Stimulated activated CD8-positive, alpha-beta memory T cell treated with anti-CD3 and anti-CD28 coated beads, Interleukin-4, amount 100 ng/mL, for 4 hours (primary cell): ENCODE measurements around the gene WDR70.
"Not testable (repeated sequence)": the region's sequence is repeated elsewhere in the genome, so short reads cannot be mapped to it uniquely, and the experiment has no call there.

Experiments
- DNase-seq, 2 donors: peaks; one replicate each; pipeline ENCODE4 v3.0.0-alpha.2; 2020; ENCODE audit warnings: low read depth in 2 of 2, low spot score in 1 of 2

WDR70 gene

DNA sequence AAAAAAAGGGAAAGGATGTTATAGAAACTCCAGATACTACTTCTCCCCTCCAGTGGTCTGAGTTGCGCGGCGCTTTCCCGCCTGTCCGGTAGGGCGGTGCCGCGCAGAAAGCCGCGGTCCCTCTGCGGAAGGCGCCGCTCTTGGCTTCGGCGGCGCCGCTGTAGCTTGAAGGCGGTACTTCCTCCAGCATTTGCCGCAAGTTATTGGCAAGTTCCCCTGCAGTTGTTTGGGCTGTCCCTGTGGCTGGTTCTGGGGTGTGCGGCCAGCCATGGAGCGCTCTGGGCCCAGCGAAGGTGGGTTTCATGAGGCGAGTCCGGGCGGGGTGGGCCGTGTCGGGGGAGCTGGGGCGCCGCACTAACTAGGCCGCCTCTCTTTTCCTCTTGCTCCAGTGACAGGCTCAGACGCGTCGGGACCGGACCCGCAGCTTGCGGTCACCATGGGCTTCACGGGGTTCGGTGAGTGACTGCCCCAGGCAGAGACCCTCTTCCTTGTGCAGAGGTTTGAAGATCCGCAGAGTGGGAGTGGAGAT is at the start of gene WDR70:
Gene WDR70 (plus strand): TSS at position 219 of the 529 bp plus-strand sequence. CDS start 50 bp downstream, at position 269.
- DNase-seq: peak; percentile 51 to 63

DNA sequence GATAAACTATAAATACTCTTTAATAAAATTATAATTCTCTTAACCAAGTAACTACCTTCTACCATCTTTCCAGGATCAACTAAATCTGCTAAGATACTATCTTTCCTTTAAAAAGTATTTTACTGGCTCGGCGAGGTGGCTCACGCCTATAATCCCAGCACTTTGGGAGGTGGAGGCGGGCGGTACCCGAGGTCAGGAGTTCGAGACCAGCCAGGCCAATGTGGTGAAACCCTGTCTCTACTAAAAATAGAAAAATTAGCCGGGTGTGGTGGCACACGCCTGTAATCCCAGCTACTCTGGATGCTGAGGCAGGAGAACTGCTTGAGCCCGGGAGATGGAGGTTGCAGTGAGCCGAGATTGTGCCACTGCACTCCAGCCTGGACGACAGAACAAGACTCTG is 44.4 kb upstream of the WDR70 start:
- DNase-seq: not testable (repeated sequence)

DNA sequence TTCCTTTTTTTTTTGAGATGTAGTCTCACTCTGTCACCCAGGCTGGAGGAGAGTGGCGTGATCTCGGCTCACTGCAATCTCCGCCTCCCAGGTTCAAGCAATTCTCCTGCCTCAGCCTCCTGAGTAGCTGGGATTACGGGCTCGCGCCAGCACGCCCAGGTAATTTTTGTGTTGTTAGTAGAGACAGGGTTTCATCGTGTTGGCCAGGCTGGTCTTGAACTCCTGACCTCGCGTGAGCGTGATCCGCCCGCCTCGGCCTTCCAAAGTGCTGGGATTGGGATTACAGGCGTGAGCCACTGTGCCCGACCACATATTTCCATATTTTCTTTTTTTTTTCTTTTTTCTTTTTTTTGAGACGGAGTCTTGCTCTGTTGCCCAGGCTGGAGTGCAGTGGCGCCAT is 36.4 kb upstream of the WDR70 start:
- DNase-seq: not testable (repeated sequence)

DNA sequence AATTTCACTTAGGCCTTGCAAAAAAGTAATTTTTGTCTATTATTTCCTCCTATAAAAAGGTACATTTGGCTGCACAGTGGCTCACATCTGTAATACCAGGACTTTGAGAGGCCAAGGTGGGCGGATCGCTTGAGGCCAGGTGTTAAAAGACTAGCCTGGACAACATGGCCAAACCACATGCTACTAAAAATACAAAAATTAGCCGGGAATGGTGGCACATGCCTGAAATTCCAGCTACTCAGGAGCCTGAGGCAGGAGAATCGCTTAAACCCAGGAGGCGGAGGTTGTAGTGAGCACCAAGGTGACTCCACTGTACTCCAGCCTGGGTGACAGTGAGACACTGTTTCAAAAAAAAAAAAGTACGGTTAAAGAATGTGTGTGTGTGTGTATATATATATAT is 24.0 kb upstream of the WDR70 start:
- DNase-seq: no peak

DNA sequence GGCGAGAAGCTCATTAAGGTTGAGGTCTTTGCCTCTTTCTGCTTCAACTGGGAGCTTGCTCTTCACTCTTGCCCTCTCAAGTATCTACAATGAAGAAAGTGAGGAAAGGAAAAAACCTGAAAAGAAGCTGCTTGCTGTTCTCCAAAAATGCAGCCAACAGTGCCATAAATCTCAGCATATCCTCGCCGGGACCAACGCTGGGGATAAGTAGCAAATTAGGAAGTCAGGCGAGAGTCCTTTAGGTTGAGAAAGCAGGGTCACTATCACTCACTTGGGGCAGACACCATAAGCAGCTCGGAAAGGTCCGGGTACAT is 8.6 kb upstream of the WDR70 start:
- DNase-seq: no peak

DNA sequence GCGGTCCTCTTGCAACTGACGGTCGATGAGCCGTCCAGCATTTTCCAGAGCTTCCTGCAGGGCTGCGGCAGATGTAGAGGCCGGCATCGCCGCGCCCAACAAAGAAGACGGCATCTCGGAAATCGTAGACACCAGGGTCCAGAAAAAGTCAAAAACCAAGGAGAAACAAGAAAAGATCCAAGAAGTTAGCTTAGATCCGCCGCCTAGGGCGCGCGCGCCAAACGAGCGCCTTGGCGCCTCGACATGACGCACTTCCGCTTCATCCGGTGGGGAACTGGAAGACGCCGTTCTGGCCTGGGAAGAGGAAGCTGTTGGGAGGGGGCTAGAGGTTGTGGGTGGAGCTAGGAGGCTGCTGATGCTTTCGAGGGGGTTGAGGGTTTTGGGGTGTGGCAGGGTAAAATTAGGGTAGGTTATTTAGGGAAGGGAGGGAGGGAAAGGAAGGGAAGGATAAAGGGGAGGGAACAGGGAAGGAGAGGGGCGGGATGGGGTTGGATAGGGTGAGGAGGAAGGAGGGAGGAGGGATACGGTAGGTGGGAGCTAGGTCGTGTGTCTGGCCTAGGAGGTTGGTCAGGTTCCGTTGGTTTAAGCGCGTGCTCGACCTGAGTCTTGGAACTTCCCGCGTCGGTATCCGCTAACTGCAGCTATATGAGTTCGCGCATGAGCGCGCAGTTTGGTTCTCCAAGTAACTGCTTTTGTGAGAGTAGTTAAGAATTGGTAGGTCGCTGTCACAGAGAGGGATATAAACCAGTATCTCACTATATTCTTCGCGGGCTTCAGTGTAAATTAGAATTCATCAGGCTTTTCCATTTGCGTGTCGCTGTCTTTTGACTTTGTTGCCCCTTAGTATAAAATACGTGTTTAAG is 8.0 kb upstream of the WDR70 start, which contains the start of gene NUP155:
Gene NUP155 (minus strand): TSS at position 243 of the 863 bp plus-strand sequence. CDS start 129 bp downstream, at position 114.
- DNase-seq: peak; percentile 72 to 80

DNA sequence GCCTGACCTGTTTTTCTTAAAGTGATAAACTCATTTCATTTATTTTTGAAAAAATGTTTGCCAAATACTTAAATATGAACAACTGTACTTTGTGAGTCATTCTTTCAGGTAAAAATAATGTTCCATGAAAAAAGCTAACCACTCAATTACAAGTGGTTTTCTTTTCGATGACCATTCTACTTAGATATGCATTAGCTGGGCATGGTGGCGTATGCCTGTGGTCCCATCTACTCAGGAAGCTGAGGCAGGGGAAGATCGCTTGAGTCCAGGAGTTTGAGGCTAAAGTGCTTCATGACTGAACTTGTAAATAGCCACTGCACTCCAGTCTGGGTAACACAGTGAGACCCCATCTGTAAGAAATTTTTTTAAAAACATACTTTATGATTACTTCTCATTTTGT is 4.0 kb upstream of the WDR70 start:
- DNase-seq: no peak

DNA sequence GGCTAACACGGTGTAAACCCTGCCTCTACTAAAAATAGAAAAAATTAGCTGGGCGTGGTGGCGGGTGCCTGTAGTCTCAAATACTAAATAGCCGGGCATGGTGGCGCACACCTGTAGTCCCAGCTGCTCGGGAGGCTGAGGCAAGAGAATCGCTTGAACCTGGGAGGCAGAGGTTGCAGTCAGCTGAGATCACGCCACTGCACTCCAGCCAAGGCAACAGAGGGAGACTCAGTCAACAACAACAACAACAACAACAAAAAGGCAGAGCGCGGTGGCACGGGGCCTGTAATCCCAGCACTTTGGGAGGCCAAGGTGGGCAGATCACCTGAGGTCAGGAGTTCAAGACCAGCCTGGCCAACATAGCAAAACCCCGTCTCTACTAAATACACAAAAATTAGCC is 1.1 kb upstream of the WDR70 start:
- DNase-seq: not testable (repeated sequence)

DNA sequence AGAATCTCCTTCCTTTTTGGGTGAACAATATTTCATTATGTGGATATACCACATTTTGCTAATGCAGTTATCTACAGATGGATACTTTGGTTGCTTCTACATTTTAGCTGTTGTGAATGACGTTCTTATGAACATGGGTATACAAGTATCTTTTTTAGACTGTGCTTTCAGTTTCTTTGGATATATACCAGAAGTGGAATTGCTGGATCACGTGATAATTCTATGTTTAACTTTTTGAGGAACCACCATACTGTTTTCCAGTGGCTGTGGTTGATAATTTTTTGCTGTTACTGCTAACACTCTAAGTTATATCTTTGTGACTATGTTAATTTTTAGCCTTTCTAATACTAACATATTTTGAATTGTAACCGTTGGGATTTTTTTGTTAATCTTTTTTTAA is 12.5 kb downstream of the WDR70 start:
- no peak for DNase-seq

DNA sequence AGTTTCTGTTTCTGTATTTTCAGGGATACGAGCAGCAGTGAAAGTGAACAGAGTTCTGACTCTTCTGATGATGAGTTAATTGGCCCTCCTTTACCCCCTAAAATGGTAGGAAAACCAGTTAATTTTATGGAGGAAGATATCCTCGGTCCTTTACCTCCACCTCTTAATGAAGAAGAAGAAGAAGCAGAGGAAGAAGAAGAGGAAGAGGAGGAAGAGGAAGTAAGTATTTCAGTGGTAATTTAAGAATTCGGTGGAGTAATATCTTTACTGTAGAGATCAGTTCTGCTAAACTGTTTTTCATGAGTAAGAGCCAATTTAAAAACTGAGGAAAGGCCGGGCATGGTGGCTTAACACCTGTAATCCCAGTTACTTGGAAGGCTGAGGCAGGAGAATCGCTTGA is 17.2 kb downstream of the WDR70 start:
- DNase-seq: no peak

DNA sequence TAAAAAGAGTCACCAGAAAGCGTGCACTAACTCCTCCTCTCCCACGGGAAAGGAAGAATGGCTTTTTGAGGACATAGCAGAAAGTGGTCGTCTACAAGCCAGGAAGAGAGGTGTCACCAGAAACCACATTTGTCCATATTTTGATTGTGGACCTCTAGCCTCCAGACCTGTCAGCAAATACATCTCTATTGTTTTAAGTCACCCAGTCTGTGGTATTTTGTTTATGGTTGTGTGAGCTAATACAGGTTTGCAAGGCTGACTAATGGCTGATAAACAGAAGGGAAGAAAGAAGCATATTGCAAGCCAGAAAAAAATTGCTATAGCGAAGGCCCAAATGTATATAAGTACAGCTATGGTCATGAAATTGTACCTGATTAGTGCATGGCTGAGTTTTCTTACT is 21.4 kb downstream of the WDR70 start:
- no peak for DNase-seq

DNA sequence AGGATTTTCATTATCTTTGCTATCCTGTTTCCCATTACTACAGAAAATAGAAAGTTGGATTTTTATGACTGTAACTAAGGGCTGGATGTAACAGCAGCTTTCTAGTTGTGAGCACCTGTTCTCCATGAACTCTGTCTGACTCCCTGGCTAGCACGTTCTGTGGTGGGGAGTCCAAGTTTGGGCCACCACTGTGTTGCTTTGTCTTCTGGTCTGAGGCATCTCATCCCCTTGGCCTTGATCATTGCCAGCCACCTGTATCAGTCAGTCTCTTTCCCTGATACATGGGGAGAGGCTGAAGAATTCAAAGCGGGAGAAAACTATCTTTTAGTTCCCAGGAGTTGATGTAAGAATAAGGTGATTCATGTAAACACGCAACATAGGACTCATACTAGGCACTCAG is 33.4 kb downstream of the WDR70 start:
- no peak for DNase-seq

DNA sequence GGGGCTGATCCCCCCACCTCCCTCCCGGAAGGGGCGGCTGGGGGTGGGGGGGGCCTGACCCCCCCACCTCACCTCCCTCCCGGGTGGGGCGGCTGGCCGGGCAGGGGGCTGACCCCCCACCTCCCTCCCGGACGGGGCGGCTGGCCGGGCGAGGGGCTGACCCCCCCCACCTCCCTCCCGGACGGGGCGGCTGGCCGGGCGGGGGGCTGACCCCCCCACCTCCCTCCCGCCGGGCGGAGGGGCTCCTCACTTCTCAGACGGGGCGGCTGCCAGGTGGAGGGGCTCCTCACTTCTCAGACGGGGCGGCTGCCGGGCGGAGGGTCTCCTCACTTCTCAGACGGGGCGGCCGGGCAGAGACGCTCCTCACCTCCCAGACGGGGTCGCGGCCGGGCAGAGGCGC is 36.3 kb downstream of the WDR70 start:
- DNase-seq: not testable (repeated sequence)

DNA sequence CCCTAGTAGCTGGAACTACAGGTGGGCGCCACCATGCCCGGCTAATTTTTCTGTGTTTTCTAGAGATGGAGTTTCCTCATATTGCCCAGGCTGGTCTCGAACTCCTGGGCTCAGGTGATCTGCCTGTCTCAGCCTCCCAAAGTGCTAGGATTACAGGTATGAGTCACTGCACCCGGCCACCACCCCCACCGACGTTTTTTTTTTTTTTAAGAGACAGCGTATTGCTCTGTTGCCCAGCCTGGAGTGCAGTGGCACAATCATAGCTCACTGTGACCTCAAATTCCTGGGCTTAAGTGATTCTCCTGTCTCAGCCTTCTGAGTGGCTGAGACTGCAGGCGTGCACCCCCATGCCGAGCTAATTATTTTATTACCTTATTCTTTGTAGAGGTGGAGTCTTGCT is 38.2 kb downstream of the WDR70 start:
- no peak for DNase-seq

DNA sequence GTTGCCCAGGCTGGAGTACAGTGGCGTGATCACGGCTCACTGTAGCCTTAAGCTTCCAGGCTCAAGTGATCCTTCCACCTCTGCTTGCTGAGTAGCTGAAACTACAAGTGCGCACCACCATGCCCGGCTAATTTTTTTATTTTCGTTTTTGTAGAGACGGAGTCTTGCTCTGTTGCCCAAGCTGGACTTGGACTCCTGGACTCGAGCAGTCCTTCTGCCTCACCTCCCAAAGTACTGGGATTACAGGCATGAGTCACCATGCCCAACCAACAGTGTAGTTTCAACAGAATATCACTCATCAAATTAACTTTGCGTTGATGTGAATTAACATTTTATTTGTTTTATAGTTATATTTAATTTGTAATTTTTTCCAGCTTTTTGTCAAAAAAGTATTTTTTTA is 45.3 kb downstream of the WDR70 start:
- DNase-seq: no peak

DNA sequence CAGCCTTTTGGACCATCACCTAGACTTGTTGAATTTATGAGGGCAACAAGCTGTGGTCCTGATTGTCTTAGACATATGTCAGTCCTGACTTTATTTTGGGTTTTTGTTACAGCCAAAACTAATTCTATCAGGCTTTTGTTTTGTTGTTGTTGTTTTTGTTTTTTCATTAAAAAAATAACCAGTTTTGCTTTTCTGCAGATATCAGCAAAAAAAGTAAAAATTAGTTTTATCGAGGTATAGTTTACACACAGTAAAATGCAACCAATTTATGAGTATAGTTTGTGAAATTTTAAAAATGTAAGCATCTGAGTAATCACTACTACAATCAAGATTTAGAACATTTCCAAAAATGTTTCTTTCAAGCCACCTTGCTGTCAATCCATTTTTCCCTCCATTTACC is 48.9 kb downstream of the WDR70 start:
- DNase-seq: no peak

DNA sequence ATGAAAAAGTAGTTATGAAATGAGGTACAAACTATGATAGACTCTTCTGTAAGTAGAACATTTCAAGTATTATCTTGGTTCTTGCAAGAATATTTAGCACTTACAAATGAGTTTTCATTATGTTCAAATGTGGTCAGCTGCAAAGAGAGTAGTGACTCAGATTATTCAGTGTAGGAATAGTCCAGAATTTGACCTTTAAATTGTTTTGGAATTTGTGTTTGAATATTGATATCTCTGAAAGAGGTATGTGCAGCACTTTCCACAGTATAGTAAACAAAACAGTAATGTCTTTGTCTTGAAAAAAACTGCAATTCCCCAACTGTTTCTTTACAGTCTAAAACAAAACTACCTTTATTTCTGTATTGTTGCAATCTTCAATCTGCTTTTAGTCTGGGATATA is 56.1 kb downstream of the WDR70 start:
- DNase-seq: no peak

DNA sequence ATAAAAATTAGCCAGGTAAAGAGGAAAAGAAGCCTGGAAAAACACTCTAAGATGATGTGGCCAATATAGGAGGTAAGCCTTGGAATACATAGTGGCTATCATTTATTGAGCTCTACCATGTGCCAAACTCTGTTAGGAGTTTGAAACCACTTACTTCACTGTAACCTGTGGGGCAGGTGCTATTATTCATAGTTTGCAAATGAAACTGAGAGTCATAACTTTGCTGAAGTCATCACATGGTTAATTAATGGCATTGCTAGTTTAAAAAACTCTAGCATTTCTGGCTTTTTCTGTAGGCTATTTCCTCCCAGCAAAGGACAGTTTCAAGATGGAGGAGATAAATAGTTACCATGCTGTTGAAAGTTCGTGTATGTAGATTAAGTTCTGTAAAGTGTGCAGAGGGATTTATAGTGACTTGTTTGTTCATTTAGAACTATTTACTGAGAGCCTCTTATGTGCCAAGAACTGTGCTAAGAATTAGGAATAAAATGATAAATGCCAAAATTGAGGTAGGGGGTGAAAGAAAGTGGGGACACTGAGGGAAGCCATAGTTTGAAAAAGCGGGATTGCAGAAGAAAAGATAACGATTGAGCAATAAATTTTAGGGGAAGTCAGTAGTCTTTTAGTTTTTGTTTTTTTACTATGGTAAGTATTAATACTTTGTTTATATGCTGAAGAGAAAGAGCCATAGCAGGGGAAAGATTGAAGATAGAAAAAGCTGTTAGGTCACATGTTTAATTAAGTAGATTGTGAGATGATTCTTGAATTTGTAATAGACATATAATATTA is 57.2 kb downstream of the WDR70 start:
- no peak for DNase-seq

DNA sequence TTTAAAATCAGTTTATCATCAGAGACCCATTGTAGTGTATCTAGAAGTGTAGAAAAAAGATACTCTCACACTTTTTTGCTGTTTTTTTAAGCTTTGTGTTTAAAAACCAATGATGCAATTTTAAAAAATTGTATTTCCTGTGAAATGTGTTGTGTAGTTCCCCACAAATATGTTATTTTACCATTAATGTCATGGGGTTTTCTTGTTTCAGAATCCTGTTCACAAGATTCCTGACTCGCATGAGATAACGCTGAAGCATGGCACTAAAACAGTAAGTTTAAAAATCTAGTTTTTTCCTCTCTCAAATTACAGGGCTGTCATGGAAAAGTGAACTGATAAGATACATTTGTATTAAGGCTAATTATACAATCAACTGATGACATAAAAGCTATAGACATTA is 58.6 kb downstream of the WDR70 start:
- no peak for DNase-seq

DNA sequence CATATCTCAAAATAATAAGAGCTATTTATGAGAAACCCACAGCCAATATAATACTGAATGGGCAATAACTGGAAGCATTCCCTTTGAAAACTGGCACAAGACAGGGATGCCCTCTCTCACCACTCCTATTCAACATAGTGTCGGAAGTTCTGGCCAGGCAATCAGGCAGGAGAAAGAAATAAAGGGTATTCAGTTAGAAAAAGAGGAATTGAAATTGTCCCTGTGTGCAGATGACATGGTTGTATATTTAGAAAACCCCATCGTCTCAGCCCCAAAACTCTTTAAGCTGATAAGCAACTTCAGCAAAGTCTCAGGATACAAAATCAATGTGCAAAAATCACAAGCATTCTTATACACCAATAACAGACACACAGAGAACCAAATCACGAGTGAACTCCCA is 66.7 kb downstream of the WDR70 start:
- not testable (repeated sequence) for DNase-seq

DNA sequence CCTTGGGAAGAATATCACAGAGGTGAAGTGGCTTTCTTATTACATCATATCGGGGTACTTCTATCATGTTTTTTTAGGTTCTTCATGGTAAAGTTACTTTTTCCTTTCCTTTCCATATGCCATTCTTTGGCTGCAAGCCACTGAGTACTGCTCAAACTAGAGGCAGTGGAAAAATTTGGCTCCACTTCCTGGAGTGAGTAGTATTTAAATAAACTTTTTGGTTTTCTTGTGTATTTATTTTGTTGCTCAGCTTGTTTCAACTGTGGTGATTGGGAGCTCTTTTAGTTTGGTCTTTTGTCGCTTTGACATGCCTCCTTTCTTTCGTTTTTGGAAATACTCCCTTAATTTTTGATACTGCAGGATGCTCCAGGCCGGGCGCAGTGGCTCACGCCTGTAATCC is 69.8 kb downstream of the WDR70 start:
- DNase-seq: no peak

DNA sequence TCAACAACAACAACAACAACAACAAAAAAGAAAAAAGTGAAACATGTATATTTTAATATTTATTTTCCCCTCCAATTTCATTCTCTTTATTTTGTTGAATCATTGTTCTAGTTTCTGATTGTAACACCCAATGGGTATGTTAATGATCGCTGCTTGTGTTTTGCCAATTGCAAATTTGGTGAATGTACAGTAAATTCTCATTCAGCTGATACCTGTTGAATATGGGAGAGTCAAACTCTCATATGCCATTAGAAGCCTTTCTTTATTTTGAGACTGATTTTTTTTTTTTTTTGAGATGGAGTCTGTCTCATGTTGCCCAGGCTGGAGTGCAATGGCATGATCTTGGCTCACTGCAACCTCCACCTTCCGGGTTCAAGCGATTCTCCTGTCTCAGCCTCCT is 72.9 kb downstream of the WDR70 start:
- DNase-seq: not testable (repeated sequence)
